HFFc6 (cell line): ENCODE data around the gene CARMIL3. TPM values are rescaled to one million over a fixed set of nuclear protein-coding genes. Genes with fewer than 3 reads are reported as not detected.

Experiments
- DNase-seq: peaks from one replicate; pipeline ENCODE4 v3.0.0-alpha.2; 2018
- H3K27ac Mint-ChIP-seq: 2 replicates; pipeline ENCODE4 v1.8.0; 2020; ENCODE audit warnings: mild to moderate bottlenecking, mixed read lengths
- H3K27me3 Mint-ChIP-seq: 2 replicates; pipeline ENCODE4 v1.8.0; 2021; ENCODE audit warnings: mild to moderate bottlenecking, moderate library complexity, mixed read lengths; ENCODE audit not compliant: insufficient read depth
- H3K36me3 Mint-ChIP-seq: 2 replicates; pipeline ENCODE4 v1.8.0; 2021; ENCODE audit warnings: low read depth, mixed read lengths
- H3K4me1 Mint-ChIP-seq: 2 replicates; pipeline ENCODE4 v1.8.0; 2020; ENCODE audit warnings: low read depth, mixed read lengths
- H3K4me3 Mint-ChIP-seq: 2 replicates; pipeline ENCODE4 v1.8.0; 2020; ENCODE audit warnings: mild to moderate bottlenecking, moderate library complexity, mixed read lengths
- H3K9me3 Mint-ChIP-seq: 2 replicates; pipeline ENCODE4 v1.8.0; 2020; ENCODE audit warnings: mild to moderate bottlenecking, mixed read lengths
- total RNA-seq, 6 experiments: library from RNA; stranded (reverse); fragmentation: NEBNext Ultra II Directional; extraction: Animal tissue kit (Norgen Biotek cat#: 25700); gene quantifications; 2 replicates in 1 of 6; 3 replicates in 5 of 6; pipeline ENCODE4 v1.2.3, GENCODE V29; 2021
- TF ChIP-seq, protein P1 (sequence below): fragments of 200-600 bp; sonication (generic); IDR thresholded peaks from 2 replicates; pipeline ENCODE4 v1.5.0; 2021; ENCODE audit warnings: antibody characterized with exemption, mild to moderate bottlenecking

Gene CARMIL3
- total RNA-seq, 6 experiments from 2014 or later: not detected

DNA sequence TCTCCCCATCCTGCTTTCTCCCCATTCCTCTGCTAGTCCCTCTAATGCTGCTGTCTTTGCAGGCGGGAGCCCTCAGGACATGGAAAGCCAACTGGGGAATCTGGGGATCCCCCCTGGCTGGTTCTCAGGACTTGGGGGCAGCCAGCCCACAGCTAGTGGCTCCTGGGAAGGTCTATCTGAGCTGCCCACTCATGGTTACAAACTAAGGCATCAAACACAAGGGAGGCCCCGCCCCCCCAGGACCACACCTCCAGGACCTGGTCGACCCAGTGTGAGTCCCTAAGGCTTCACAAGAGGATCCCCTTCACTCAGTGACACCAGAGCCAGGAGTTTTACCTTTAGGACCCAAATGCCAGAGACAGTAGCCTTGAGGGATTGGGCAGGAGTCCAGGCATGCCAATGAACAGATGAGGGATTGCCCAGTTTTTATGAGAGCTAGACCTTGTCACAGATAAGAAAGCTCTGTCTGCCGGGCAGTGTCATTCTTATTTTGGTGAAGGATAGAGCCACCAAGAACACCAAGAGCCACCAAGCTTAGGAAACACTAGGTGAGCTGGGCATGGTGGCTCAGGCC, 11.5 kb downstream of the CARMIL3 start:
- H3K9me3 Mint-ChIP-seq: no peaks in the 10 kb centered on the region
- H3K4me3 Mint-ChIP-seq: no peak overlapping the region
- no peak for DNase-seq
- peaks cover 43% of the 10 kb centered on the region for H3K27me3 Mint-ChIP-seq
- H3K27ac Mint-ChIP-seq: no peak overlapping the region
- no peaks in the 10 kb centered on the region for H3K36me3 Mint-ChIP-seq
- no peaks in the 10 kb centered on the region for H3K4me1 Mint-ChIP-seq
- TF ChIP-seq, protein P1, sequence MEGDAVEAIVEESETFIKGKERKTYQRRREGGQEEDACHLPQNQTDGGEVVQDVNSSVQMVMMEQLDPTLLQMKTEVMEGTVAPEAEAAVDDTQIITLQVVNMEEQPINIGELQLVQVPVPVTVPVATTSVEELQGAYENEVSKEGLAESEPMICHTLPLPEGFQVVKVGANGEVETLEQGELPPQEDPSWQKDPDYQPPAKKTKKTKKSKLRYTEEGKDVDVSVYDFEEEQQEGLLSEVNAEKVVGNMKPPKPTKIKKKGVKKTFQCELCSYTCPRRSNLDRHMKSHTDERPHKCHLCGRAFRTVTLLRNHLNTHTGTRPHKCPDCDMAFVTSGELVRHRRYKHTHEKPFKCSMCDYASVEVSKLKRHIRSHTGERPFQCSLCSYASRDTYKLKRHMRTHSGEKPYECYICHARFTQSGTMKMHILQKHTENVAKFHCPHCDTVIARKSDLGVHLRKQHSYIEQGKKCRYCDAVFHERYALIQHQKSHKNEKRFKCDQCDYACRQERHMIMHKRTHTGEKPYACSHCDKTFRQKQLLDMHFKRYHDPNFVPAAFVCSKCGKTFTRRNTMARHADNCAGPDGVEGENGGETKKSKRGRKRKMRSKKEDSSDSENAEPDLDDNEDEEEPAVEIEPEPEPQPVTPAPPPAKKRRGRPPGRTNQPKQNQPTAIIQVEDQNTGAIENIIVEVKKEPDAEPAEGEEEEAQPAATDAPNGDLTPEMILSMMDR: no peak

DNA sequence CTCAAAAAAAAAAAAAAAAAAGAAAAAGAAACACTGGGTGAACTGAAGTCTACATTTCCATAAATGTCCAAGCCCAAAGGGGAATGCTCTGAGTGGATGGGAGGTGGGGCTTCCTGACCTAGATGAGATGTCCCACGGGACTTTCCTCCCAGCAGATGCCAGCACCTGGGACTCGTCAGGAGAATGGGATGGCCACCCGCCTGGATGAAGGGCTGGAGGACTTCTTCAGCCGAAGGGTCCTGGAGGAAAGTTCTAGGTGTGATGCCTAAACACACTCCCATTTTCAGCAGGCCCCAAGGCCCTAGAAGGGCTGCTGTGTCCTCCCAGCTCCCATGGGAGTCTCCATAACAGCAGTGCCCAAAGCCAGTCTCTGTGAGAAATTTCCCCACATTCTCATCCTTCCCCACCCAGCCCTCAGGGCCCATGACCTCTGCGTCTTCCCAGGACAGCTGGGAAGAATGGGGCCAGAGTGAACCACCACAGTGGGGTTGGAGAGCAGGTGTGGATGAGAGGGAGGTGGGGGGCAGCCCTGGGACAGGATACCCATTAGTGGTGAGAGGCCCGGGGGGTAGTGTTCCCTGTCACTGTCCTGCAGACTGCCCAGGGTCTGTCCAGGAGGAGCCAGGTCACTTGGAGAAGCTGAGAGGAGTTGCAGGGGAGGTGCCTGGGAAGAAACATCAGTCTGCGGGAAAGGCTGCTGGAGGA, 12.4 kb downstream of the CARMIL3 start:
- Mint-ChIP-seq H3K36me3 (no peaks in the 10 kb centered on the region), H3K27ac (no peak overlapping the region), H3K9me3 (no peaks in the 10 kb centered on the region), H3K4me1 (no peaks in the 10 kb centered on the region), H3K4me3 (no peak overlapping the region), H3K27me3 (peaks cover 45% of the 10 kb centered on the region)
- TF ChIP-seq, protein P1: no peak
- DNase-seq: no peak

DNA sequence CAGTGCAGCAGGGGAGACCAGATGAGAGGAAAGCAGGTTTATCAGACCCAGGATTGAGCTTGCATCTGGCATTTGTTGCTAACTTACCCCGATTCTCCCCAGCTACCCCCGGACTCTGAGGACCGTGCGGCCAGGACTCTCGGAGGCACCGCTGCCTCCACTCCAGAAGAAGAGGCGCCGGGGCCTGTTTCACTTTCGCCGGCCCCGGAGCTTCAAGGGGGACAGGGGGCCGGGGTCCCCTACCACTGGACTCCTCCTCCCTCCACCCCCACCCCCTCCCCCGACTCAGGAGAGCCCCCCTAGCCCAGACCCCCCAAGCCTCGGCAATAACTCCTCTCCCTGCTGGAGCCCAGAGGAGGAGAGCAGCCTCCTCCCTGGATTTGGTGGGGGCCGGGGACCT, 13.0 kb downstream of the CARMIL3 start:
- TF ChIP-seq, protein P1: no peak
- no peaks in the 10 kb centered on the region for H3K9me3 Mint-ChIP-seq
- H3K27me3 Mint-ChIP-seq: peaks cover 49% of the 10 kb centered on the region
- no peak overlapping the region for H3K27ac Mint-ChIP-seq
- no peaks in the 10 kb centered on the region for H3K36me3 Mint-ChIP-seq
- H3K4me3 Mint-ChIP-seq: no peak overlapping the region
- H3K4me1 Mint-ChIP-seq: no peaks in the 10 kb centered on the region
- DNase-seq: no peak

DNA sequence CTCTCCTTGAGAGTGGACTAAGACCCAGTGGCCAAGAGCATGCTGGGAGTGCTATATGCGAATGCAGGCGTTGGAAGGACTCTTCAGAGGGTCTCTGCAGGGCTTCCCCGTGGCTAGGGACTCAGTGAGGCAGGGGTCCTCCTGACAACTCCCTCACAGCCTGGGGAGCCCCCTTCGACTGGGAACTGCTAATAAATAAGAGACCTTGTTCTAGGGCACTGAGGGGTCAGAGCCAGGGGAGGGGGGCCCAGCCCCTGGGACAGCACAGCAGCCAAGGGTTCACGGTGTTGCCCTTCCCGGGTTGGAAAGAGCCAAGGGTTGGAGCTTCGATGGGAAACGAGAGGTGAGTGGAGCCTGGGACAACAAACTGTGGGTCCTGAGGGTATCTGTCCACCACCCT, 13.6 kb downstream of the CARMIL3 start:
- H3K4me3 Mint-ChIP-seq: no peak overlapping the region
- H3K27me3 Mint-ChIP-seq: peaks cover 52% of the 10 kb centered on the region
- no peaks in the 10 kb centered on the region for H3K9me3 Mint-ChIP-seq
- no peaks in the 10 kb centered on the region for H3K36me3 Mint-ChIP-seq
- H3K4me1 Mint-ChIP-seq: no peaks in the 10 kb centered on the region
- DNase-seq: no peak
- TF ChIP-seq, protein P1: no peak
- H3K27ac Mint-ChIP-seq: no peak overlapping the region

DNA sequence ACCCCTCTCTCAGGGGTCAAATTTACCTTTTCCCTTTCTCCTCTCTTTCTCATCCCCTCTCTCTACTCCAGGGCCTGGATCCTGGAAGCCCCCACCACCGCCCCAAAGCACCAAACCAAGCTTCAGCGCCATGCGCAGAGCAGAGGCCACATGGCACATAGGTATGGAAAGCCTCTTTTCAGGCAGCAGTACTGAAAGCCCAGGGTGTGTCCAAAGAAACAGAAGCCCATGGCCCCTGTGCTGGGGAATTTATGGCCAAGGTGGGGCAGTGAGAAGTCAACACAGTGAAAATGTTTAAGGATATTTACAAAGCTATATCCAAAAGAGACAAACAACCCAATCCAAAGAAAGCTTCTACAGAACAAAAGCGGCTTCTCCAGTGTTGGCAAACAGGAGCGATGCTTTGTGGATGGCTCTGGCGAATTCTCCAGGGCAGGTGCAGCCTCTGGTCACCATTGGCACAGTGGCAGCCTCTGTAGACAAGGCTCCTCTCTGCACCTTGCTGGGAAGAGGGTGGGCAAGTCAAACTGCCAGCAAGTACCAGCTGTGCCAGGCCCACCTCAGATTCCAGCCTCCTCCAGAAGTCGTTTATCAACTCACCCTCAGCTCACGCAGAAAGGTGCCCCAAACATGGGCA, 14.8 kb downstream of the CARMIL3 start:
- no peak overlapping the region for H3K27ac Mint-ChIP-seq
- H3K36me3 Mint-ChIP-seq: no peaks in the 10 kb centered on the region
- no peak overlapping the region for H3K4me3 Mint-ChIP-seq
- H3K4me1 Mint-ChIP-seq: no peaks in the 10 kb centered on the region
- H3K9me3 Mint-ChIP-seq: no peaks in the 10 kb centered on the region
- DNase-seq: no peak
- TF ChIP-seq, protein P1: no peak
- peaks cover 48% of the 10 kb centered on the region for H3K27me3 Mint-ChIP-seq
